SH-SY5Y (cell line): ENCODE results near the gene RSPO1.

Source experiments
- GATA2 ChIP-seq: IDR thresholded peaks from 2 replicates; pipeline ENCODE4 v1.6.1; 2011; ENCODE audit warnings: mild to moderate bottlenecking, low read depth, low read length
- GATA3 ChIP-seq: IDR thresholded peaks from 2 replicates; pipeline ENCODE4 v1.6.1; 2011; ENCODE audit warnings: low read depth, mild to moderate bottlenecking, low read length, moderate library complexity

The RSPO1 gene

DNA sequence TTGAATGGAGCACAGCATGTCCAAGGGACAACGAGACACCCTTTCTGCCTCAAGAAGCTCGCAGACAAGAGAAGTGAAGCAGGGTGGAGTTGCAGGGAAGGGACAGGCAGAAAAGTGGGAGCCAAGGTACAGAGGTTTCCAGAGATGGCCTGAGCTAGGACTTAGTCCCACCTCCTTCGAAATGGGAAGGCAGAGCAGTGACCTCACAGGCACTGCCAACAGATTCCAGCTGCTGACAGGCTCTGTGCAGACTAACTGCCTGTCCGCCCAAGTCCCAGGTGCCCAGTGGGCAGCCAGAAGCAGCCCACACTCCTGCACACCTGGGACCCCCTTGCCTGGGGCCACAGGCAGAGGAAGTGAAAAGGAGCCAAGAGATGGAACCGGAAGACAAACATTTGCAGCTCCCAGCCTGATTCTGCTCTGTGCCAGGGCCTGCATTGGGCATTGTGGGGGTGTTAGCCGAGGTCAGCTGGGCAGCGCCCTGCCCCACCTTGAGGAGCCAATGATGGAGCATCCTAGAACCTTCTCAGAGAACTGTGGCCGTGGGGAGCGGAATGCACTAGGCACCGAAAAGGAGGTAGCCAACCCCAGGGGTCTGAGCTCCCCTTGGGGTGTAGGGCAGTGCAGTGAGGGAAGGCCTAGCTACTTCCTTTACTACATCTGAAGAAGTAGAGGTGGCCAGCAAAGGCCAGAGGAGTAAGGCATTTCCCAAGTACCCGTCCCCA, 27.5 kb upstream of the RSPO1 start:
- no peak for TF ChIP-seq GATA2
- no peak for TF ChIP-seq GATA3

DNA sequence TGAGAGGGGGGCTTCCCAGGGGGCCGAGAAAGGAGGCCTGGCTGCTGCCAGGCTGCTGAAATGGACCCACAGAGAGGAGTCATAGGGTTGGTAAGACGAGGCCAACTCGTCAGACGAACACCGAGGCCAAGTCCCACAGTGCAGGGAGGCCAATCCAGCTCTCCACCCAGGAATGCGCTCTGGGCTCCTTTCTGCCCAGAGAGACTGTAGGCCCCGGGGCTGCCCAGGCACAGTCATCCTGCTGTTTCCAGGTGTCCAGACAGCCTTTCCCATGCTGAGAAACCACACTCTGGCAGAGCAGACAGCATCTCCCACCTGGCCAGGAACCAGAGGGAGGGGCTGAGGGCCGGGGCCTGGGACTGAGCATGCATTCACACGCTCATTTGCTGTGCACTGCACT, 26.7 kb upstream of the RSPO1 start:
- TF ChIP-seq GATA2, result no peak
- no peak for TF ChIP-seq GATA3

DNA sequence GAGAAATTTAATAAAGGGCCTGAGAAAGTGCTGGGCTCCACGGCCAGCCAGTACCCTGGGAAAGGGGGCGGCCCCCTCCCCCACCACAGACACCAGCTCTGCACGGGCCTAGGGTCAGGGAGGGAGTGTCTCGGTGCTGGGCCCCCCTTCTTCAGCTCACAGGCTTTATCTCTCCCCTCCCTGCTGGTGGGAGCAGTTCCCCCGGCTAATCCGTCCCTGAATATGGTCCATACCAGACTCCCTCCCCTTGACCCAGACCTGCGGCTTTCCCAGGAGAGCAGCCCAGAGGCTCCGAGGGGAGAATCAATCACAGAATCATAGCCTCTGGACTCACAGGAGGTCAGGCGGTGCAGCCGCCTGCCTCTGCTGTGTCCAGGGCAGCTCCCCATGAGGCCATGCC, 26.0 kb upstream of the RSPO1 start:
- TF ChIP-seq GATA2 (no peak), GATA3 (no peak)

DNA sequence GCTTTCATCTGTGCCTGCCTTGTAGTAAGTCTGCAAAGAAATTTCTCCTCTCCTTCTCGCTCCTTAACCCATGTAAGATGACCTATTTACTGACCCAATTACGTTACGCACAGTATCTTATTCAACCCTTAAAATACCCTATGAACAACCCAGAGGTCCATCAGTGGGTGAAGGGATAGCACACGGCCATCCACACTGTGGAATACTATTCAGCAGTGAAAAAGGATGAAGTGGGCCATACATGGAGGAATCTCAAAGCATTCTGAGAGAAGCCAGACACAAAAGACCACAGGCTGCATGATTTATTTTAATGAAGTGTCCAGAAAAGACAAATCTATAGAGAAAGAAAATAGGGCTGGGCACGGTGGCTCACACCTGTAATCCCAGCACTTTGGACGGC, 23.8 kb upstream of the RSPO1 start:
- no peak for TF ChIP-seq GATA3
- no peak for TF ChIP-seq GATA2

DNA sequence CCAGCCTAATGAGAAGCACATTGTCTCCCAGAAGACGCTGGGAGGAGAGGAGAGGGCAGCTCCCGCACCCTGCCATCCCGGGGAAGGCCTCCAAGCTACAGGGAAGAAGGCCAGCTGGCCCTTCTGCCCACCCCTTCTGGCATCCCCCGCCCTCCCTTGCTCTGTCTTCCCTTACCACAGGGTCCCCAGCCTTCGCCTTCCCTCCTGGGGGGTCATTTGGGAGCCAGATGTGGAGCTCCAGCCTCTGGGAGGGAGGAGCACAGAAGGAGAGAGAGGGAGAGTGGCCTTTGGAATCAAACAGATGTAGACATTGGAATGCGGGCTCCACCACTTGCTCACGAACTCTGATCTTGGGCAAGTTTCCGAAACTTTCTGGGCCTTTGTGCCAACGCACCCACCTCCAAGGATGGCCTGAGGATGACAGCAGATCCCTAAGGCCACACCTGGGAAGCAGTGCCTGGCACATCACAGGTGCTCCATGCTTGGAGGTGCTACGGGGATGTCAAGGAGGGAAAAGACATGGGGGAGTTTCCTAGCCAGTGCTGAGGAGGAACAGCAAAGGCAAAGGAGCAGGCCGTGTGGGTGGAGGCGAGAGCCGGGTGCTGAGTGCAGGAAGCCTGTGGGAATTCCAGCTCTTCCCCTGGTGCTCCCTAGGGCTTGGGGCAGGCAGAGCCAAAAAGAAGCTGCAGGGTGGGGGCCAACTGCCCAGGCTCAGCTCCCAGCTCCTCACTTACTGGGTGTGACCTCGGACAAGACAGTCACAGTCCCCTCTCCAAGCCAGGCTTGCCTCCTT, 23.1 kb upstream of the RSPO1 start:
- TF ChIP-seq GATA2 (no peak), GATA3 (no peak)

DNA sequence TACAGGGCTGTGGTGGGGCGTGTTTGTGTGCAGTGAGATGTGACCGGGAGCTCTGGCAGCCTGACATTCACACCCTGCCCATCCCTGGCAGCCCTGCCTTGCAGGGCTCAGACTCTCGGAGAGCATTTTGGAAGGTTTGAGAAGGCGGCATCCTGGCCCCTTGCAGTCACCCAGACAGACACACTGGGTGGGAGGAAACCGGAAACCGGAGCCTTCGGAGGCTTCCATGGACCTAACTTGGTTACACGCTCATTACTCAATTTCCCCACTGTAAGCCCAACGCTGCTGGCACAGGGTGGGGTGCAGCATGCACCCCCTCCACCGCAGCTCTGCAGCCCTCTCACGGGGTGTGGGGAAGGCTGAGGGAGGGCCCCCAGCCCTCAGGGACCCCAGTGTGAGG, 22.2 kb upstream of the RSPO1 start:
- no peak for TF ChIP-seq GATA3
- no peak for TF ChIP-seq GATA2

DNA sequence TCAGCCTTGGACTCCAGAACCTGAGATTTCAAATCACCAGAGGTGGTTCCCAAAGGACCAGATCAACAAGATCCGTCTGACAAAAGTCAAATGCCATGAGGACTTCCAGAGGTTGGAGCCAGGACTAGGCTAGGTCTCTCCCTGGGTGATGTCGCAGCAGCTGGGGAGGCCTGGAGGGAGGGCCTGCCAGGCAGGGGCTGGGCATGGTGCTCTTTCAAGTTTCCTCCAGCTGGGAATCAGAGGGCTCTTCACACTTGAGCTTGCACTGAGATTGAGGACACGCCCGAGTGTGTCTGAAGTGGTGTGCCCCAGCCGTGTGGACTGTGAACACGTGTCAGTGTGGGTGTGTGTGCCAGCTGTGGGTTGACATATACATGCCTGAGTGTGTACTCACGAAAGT, 21.3 kb upstream of the RSPO1 start:
- TF ChIP-seq GATA2 (no peak), GATA3 (no peak)

DNA sequence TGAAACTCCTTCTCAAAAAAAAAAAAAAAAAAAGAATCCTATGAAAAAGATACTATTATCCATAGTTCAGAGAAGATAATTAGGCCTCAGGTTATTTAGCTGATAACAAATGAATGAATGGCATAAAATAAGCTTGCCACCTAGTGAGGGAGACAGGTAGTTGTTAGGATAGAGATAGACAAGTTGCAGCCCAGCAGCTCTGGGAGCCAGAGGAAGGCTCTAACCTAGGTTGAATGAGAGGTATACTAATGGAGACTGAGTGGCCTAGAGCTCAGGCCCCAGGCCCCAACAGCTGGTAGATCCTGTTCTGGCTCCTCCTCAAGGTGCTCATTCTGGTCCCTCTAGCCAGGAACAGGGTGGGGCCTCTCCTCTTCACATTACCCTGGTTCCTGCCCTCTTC, 20.6 kb upstream of the RSPO1 start:
- TF ChIP-seq GATA3 (no peak), GATA2 (no peak)

DNA sequence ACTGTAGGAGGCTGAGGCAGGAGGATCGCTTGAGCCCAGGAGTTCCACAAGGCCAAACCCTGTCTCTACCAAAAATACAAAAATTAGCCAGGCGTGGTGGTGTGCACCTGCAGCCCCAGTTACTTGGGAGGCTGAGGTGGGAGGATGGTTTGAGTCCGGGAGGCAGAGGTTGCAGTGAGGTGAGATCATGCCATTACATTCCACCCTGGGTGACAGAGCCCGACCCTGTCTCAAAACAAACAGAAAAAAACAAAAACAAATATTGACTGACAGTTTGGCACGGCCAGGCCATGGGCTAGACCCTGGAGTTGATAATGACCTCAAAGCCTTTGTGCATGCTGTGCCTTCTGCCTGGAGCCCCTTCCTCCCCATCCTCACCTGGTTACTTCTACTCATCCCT, 19.2 kb upstream of the RSPO1 start:
- TF ChIP-seq GATA3 (no peak), GATA2 (no peak)

DNA sequence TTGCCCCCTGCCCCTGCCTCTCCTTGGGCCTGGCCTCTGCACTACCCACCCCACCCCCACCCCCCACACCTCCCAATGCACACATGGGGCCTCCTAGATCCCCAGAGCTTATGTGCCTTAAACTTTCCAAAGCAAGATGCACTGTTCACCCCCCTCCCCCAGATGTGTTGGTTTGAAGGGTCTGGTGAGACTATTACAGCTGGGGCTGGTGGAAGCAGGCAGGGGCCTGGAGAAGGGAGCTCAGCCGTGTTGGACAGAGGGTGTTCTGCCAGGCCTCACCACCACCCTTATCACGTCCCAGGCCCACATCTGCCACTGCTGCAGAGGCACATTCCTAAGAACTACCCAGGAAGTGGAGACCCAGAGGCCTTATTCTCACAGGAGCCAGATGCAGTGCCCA, 18.3 kb upstream of the RSPO1 start:
- TF ChIP-seq GATA3 (no peak), GATA2 (no peak)

DNA sequence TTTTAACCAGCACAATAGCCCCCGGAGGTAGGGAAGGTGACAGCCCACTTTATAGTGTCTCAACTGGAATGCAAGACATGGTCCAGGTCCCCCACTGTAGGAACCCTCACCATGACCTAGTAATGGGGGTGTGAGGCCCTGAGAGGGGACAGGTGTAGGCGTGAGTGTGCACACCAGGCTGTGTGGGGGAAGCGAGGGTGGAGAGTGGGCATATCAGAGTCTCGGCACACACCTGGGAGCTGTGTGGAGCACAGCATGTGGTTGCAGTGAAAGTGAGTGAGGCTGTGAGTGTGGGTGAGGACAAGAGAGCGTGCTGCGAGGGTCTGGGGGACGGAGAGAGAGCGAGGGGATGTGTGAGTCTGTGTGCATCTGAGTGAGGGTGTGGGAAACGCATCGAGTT, 17.1 kb upstream of the RSPO1 start:
- no peak for TF ChIP-seq GATA2
- TF ChIP-seq GATA3, result no peak

DNA sequence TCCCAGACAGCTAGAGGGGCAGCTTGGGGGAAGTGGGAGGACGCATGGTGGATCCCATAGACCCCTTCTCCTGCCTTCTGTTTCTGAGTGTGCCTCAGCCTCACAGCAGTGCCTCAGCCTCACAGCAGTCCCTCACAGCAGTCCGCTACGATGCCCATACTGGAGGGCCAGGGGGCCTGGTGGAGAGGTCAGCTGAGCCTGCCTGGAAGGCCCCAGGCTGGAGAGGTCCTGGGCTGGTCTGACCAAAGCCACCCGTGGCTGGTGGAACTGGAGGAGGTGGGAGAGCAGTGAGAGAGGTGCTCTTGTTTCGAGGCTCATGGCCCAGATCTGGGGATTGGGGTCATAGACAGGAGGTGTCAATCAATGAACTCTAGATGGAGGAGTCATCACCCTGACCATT, 16.0 kb upstream of the RSPO1 start:
- TF ChIP-seq GATA2, result no peak
- TF ChIP-seq GATA3, result no peak

DNA sequence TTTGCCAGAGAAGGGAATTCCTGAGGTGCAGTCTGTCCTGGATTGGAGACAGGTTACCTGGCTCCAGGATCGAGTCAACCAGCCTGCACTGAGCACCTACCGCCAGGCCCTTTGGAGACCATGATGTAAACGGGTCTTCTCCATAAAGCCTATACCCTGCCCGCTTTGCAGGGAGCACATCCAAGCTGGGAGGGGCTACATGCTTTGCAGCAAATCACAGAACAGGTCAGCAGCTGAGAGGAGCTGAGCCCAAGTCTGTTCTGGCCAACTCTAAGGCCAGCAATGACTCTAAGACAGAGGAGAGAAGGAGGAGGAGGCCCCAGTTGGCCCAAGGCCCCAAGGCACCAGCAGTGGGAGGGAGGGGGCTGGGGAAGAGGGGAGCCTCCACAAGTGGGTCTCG, 15.5 kb upstream of the RSPO1 start:
- TF ChIP-seq GATA3, result no peak
- TF ChIP-seq GATA2, result no peak

DNA sequence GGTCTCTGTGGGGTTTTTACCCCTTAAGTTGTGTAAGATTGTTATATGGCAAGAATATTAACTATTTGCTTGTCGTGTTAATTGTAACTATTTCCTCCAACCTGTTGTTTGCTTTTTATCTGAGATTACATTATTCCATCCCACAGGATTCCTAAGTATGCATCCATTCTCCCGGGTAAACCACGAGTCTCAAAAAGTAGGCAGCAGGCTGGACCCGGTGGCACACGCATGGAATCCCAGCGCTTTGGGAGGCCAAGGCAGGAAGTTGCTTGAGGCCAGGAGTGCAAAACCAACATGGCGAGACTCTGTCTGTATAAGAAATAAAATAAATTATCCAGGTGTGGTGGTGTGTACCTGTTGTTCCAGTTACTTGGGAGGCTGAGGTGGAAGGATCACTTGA, 12.6 kb upstream of the RSPO1 start:
- TF ChIP-seq GATA3 (no peak), GATA2 (no peak)

DNA sequence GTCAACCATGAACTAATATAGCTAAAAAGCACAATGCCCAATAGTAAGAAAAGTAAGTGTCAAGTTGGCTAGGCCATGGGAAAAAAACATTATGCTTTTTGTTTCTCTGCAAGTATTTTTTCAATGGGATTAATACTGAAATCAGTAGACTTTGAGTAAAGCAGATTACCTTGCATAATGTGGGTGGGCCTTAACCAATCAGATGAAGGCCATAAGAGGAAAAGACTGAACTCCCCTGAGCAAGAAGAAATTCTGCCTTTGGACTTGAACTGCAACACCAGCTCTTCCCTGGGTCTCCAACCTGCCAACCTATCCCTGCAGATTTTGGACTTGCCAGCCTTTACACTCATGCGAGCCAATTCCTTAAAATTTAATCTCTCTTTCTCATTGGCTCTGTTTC, 6.4 kb upstream of the RSPO1 start:
- TF ChIP-seq GATA3 (no peak), GATA2 (no peak)
